GM19468 (cell line): ENCODE measurements around the gene TRMT10B.
"Not testable (repeated sequence)": the region's sequence is repeated elsewhere in the genome, so short reads cannot be mapped to it uniquely, and the experiment has no call there.

Experiments
- ATAC-seq: cut with Tn5 transposase; IDR thresholded peaks from one replicate; pipeline ENCODE4 v1.9.1; 2021; ENCODE audit warnings: mild to moderate bottlenecking, moderate library complexity, moderate number of reproducible peaks; ENCODE audit not compliant: unreplicated experiment; ENCODE audit errors: extremely low read depth

Gene TRMT10B

GRCh38 chr9:37796232-37796631 is 42.6 kb downstream of the TRMT10B start:
- ATAC-seq = no peak

GRCh38 chr9:37798677-37799076 is 45.1 kb downstream of the TRMT10B start:
- no peak for ATAC-seq

DNA sequence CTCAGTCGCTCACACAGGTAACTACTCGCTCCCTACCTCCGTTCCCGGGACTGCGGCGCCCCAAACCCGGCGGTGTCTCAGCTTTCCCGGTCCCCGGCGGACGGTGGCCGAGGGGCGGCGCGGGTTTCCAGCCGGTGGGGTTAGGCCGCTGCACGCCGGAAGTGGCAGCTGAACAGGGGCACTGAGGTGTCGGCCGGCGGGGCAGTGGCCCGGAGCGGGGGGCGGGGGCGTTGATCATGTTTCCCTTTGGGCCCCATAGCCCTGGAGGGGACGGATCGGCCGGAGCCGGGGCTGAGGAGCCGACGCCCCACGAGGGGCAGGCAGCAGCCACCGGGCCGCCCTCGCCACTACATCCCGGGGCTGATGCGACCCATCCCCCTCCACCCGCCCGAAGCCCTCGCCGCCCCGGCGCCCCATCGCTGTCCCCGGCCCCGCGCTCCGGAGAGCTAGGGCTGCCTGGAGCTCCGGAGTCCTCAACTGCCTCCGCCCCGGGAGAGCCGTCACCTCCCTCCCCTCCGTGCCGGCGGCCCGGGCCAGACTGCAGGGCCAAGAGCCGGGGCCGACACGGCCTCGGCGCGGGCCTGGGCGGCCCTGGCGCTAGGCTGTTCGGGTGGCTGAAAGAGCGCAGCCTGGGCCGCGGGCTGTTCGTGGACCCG is 47.2 kb downstream of the TRMT10B start, which contains the start of gene DCAF10:
DCAF10 (plus strand) TSS at position 167 of the 656 bp plus-strand sequence; CDS start at position 237, 70 bp downstream.
- peak; percentile 38 for ATAC-seq

DNA sequence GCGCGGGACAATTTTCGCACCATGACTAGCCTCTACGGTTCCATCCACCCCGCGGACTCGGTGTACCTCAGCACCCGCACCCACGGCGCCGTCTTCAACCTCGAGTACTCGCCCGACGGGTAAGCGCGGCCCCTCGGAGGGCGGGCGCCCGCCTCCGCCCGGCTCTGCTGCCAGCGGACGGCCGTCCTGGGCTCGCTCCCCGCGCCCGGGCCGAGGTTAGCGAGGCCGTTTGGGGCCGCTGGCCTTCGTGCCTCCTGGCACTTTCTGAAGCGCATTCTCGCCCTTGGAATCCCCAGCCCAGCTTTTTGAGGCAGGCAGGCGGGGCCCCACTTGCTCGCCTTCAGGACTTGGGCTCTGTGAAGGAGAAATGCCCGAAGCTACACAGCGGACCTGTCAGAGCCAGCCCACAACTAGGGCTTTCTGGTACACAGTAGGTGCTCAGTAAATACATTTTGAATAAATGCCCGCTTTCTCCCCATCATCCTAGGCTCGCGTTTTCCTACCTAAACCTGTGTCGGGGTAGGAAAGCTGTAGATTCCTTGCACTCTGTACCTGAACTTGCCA is 47.8 kb downstream of the TRMT10B start:
- ATAC-seq = no peak

GRCh38 chr9:37801959-37802711 is 48.5 kb downstream of the TRMT10B start:
- ATAC-seq = no peak

- no peak for ATAC-seq
These were observed 52.7 kb downstream of the TRMT10B start for GRCh38 chr9:37806271-37806670.

- not testable (repeated sequence) for ATAC-seq
These were observed 56.1 kb downstream of the TRMT10B start for GRCh38 chr9:37809676-37810075.

- ATAC-seq = no peak
These were observed 58.4 kb downstream of the TRMT10B start for GRCh38 chr9:37811906-37812476.

DNA sequence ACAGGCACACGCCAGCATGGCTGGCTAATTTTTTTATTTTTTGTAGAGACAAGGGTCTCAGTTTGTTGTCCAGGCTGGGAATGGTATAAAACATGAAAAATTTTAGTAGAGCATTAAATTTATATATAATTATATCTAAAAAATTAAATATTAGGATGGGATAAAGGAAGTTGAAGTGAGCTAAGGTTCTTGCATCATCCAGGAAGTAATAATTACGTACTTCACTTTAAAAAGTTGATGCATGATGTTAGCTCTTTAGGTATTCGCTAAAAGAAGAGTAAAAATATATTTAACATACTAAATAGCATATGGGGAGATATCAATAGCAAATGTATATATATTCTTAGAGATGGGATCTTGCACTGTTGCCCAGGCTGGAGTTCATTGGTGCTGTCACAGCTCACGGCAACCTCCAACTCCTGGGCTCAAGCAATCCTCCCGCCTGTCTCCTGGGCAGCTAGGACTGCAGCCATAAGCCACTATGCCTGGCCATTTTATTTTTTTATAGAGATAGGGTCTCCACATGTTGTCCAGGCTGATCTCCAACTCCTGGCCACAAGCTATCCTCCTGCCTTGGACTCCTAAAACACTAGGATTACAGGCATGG is 59.3 kb downstream of the TRMT10B start:
- no peak for ATAC-seq

DNA sequence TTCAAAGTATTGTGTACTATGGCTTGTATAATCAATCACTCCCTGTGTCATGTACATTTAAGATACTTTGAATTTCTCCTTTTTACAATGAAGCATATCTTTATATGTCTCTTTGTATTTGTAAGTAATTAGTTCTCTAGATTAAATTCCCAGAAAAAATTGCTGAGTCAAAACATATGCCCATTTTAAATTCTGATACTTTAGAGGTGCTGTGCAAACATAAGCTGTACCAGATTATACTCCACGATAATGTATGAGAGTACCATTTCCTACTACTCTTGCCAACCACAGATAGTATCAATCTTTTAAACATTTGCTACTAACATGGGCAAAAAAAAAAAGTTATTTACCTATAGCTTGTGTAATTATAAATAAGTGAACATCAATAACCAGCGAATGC is 65.2 kb downstream of the TRMT10B start:
- no peak for ATAC-seq

DNA sequence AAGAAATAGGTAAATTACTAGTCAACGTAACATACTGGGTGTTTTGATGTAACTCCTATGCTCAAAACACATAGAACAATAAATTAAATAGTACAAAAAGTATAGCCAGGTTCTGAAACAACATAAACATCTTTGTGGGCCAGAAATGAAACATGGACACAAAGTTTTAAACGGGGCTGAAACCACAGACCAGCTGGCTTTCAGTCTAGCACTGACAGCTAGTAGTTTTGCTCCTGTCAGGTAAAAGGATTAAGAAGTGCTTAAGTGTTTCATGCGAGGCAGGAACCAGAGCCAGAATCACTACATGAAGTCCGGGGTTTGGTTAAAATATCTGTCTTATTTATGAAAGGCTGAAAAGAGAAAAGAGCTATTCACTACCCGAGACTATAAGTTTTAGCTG is 66.5 kb downstream of the TRMT10B start:
- ATAC-seq = no peak

- ATAC-seq = not testable (repeated sequence)
These were observed 71.6 kb downstream of the TRMT10B start for GRCh38 chr9:37825174-37825573.

- ATAC-seq = no peak
These were observed 74.0 kb downstream of the TRMT10B start for GRCh38 chr9:37827483-37828165.
